Trophoblast cell (in vitro differentiated cells and primary cell): ENCODE measurements around the gene MRPL43.

Experiments
- DNase-seq, 2 donors: peaks; one replicate each; pipeline ENCODE4 v3.0.0-alpha.2; 2016
- H2AFZ ChIP-seq: 2 replicates; pipeline ENCODE4 v1.6.1; 2013; ENCODE audit warnings: low read length, moderate library complexity, mild to moderate bottlenecking; ENCODE audit not compliant: insufficient read depth, poor library complexity
- H2AK5ac ChIP-seq: 2 replicates; pipeline ENCODE4 v1.6.1; 2013; ENCODE audit warnings: mild to moderate bottlenecking, low read length
- H2BK120ac ChIP-seq: 2 replicates; pipeline ENCODE4 v1.6.1; 2013; ENCODE audit warnings: low read length, mild to moderate bottlenecking, moderate library complexity; ENCODE audit not compliant: insufficient read depth, poor library complexity
- H2BK12ac ChIP-seq: 2 replicates; pipeline ENCODE4 v1.6.1; 2013; ENCODE audit warnings: mild to moderate bottlenecking, low read length, moderate library complexity
- H2BK5ac ChIP-seq: 2 replicates; pipeline ENCODE4 v1.6.1; 2013; ENCODE audit warnings: low read length, low read depth, moderate library complexity, mild to moderate bottlenecking; ENCODE audit not compliant: poor library complexity
- H3K14ac ChIP-seq: 2 replicates; pipeline ENCODE4 v1.6.1; 2013; ENCODE audit warnings: mild to moderate bottlenecking, low read length
- H3K18ac ChIP-seq: 2 replicates; pipeline ENCODE4 v1.6.1; 2013; ENCODE audit warnings: mild to moderate bottlenecking, low read length
- H3K23ac ChIP-seq: 2 replicates; pipeline ENCODE4 v1.6.1; 2013; ENCODE audit warnings: low read length
- H3K27ac ChIP-seq: 2 replicates; pipeline ENCODE4 v1.5.1; 2013; ENCODE audit warnings: low read depth, mild to moderate bottlenecking, inconsistent platforms, low read length, moderate library complexity
- H3K27me3 ChIP-seq: 2 replicates; pipeline ENCODE4 v1.6.1; 2013; ENCODE audit warnings: inconsistent platforms, mild to moderate bottlenecking, low read length, moderate library complexity; ENCODE audit not compliant: insufficient read depth
- H3K36me3 ChIP-seq, 2 experiments: 1 replicate in 1 of 2; 2 replicates in 1 of 2; pipeline ENCODE4 v1.6.1; 2013; ENCODE audit warnings: low read length in 2 of 2, mild to moderate bottlenecking in 2 of 2, moderate library complexity in 1 of 2; ENCODE audit not compliant: insufficient read depth in 2 of 2, control insufficient read depth in 1 of 2
- H3K4ac ChIP-seq: 2 replicates; pipeline ENCODE4 v1.6.1; 2013; ENCODE audit warnings: low read depth, mild to moderate bottlenecking, low read length, moderate library complexity
- H3K4me1 ChIP-seq, 2 experiments: 1 replicate in 1 of 2; 2 replicates in 1 of 2; pipeline ENCODE4 v1.6.1; 2013; ENCODE audit warnings: low read length in 2 of 2, mild to moderate bottlenecking in 2 of 2, moderate library complexity in 1 of 2; ENCODE audit not compliant: insufficient read depth in 2 of 2, control insufficient read depth in 1 of 2
- H3K4me2 ChIP-seq: 2 replicates; pipeline ENCODE4 v1.6.1; 2013; ENCODE audit warnings: inconsistent platforms, mild to moderate bottlenecking, low read length, moderate library complexity
- H3K4me3 ChIP-seq: 2 replicates; pipeline ENCODE4 v1.5.1; 2013; ENCODE audit warnings: mild to moderate bottlenecking, low read depth, low read length, inconsistent platforms
- H3K79me1 ChIP-seq: one replicate; pipeline ENCODE4 v1.6.1; 2013; ENCODE audit warnings: low read length
- H3K79me2 ChIP-seq: 2 replicates; pipeline ENCODE4 v1.6.1; 2013; ENCODE audit warnings: low read length, mild to moderate bottlenecking; ENCODE audit not compliant: control insufficient read depth, insufficient read depth, poor library complexity
- H3K9ac ChIP-seq: 2 replicates; pipeline ENCODE4 v1.6.1; 2013; ENCODE audit warnings: mild to moderate bottlenecking, low read length
- H3K9me3 ChIP-seq: 2 replicates; pipeline ENCODE4 v1.6.1; 2013; ENCODE audit warnings: low read depth, mild to moderate bottlenecking, control low read depth, inconsistent platforms, low read length; ENCODE audit not compliant: insufficient read depth
- H4K12ac ChIP-seq: 2 replicates; pipeline ENCODE4 v1.6.1; 2013; ENCODE audit warnings: low read depth, mild to moderate bottlenecking, low read length, moderate library complexity
- H4K8ac ChIP-seq: 2 replicates; pipeline ENCODE4 v1.6.1; 2013; ENCODE audit warnings: low read depth, mild to moderate bottlenecking, low read length, moderate library complexity
- H4K91ac ChIP-seq: one replicate; pipeline ENCODE4 v1.6.1; 2013; ENCODE audit warnings: low read depth, mild to moderate bottlenecking, low read length, moderate library complexity
- WGBS: extraction: QIAGEN DNeasy Blood & Tissue Kit; methylation state at CpG from one replicate; pipeline ENCODE4 v1.1.7; 2013; ENCODE audit warnings: missing lambda C conversion rate; ENCODE audit not compliant: insufficient read length, insufficient coverage; ENCODE audit errors: extremely low coverage; 5-methylcytosine and 5-hydroxymethylcytosine counted together

MRPL43 gene

GRCh38 chr10:101031128-101031795 is 44.0 kb upstream of the MRPL43 start, which contains the start of the genes PDZD7 and SFXN3:
Gene PDZD7, minus strand, starts transcription at chr10:101031129. Its CDS starts 910 bp downstream, at chr10:101030219.
Gene SFXN3, plus strand, starts transcription at chr10:101031234. Its CDS starts 3,461 bp downstream, at chr10:101034695.
- Histone ChIP-seq H2BK12ac (peak within 1 kb of the TSS; percentile 5), H3K23ac (no peak within 1 kb of the TSS), H2BK5ac (no peak within 1 kb of the TSS), H3K27me3 (no peaks in the 10 kb centered on the region), H4K91ac (peak within 1 kb of the TSS; percentile 64), H3K4me3 (peak within 1 kb of the TSS; percentile 60), H2AFZ (peak within 1 kb of the TSS; percentile 58), H3K36me3 (peaks cover 7 to 9% of the 10 kb centered on the region in 2 experiments), H3K27ac (peak within 1 kb of the TSS; percentile 66), H3K4me1 (peaks cover 17 to 25% of the 10 kb centered on the region in 2 experiments), H2AK5ac (no peak within 1 kb of the TSS), H4K12ac (no peak within 1 kb of the TSS), H3K4me2 (peak within 1 kb of the TSS; percentile 82), H3K14ac (peak within 1 kb of the TSS; percentile 29), H3K9me3 (no peaks in the 10 kb centered on the region), H2BK120ac (peak within 1 kb of the TSS; percentile 23), H4K8ac (peak within 1 kb of the TSS; percentile 15), H3K18ac (no peak within 1 kb of the TSS), H3K79me2 (no peaks in the 10 kb centered on the region), H3K9ac (no peak within 1 kb of the TSS), H3K79me1 (peaks cover 9% of the 10 kb centered on the region), H3K4ac (no peak within 1 kb of the TSS)
- DNase-seq, result peak; percentile 98 to 99
- no CpG with 5 or more reads among the region's 38 CpGs for WGBS

GRCh38 chr10:101030496-101031127 is 43.3 kb upstream of the MRPL43 start:
- H3K27ac ChIP-seq, result no peak overlapping the region
- H3K79me2 ChIP-seq, result no peaks in the 10 kb centered on the region
- no peaks in the 10 kb centered on the region for H3K27me3 ChIP-seq
- H3K14ac ChIP-seq, result no peak overlapping the region
- no peaks in the 10 kb centered on the region for H3K9me3 ChIP-seq
- peak; percentile 93 to 94 for DNase-seq
- H3K4ac ChIP-seq, result no peak overlapping the region
- no peak overlapping the region for H2AK5ac ChIP-seq
- H3K4me1 ChIP-seq, result peaks cover 17 to 25% of the 10 kb centered on the region in 2 experiments
- H3K18ac ChIP-seq, result no peak overlapping the region
- H3K4me2 ChIP-seq, result peak overlapping the region; percentile 82
- peaks cover 9% of the 10 kb centered on the region for H3K79me1 ChIP-seq
- H2BK5ac ChIP-seq, result no peak overlapping the region
- H2BK12ac ChIP-seq, result no peak overlapping the region
- H3K9ac ChIP-seq, result no peak overlapping the region
- no peak overlapping the region for H4K91ac ChIP-seq
- H4K8ac ChIP-seq, result no peak overlapping the region
- peaks cover 4% of the 10 kb centered on the region in 2 experiments for H3K36me3 ChIP-seq
- H2BK120ac ChIP-seq, result no peak overlapping the region
- H4K12ac ChIP-seq, result no peak overlapping the region
- no peak overlapping the region for H3K23ac ChIP-seq
- H2AFZ ChIP-seq, result no peak overlapping the region
- WGBS, result no CpG with 5 or more reads among the region's 25 CpGs
- peak overlapping the region; percentile 10 for H3K4me3 ChIP-seq

DNA sequence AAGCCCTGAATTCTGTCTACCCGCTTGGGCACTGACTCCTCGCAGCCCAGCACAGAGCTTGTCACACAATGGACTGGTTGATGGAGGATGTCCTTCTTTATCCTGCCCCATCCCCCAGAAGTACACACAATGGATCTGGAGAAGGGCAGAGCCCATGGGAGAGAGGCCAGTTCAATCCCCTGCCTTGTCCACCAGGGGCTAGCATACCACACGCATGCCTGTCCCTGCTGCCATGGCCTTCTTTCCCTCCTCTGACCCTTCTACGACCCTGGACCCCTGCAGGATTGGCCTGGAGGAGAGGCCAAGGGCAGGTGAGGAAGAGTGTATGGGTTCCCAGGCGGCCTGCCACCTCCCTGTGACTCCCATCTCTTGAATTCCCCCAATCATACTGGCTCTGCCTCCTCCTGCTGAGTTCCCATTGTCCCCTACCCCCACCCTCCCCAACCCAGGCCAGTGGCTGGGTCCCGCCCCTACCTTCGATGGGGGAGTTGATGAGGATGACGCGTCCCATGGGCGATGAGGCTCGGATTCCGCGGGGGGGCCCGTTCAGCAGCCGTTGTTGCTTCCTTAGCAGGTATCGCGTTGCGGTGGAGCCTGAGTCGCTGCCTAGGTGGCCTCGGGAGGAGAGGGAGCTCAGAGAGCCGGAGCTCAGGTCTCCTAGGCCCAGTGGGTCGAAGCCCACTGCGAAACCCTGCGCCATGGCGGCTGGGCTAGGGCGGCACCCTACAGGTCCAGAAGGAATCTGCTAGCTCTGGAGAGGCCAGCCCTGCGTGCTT is 42.4 kb upstream of the MRPL43 start:
- Histone ChIP-seq H3K4me3 (no peak overlapping the region), H2BK5ac (no peak overlapping the region), H3K79me2 (no peaks in the 10 kb centered on the region), H3K4ac (no peak overlapping the region), H3K79me1 (peaks cover 9% of the 10 kb centered on the region), H2AK5ac (no peak overlapping the region), H4K8ac (no peak overlapping the region), H3K23ac (no peak overlapping the region), H4K12ac (no peak overlapping the region), H3K4me2 (no peak overlapping the region), H2AFZ (no peak overlapping the region), H2BK12ac (no peak overlapping the region), H3K18ac (no peak overlapping the region), H3K4me1 (peaks cover 17 to 25% of the 10 kb centered on the region in 2 experiments), H3K27me3 (no peaks in the 10 kb centered on the region), H3K36me3 (no peaks in the 10 kb centered on the region), H3K9me3 (no peaks in the 10 kb centered on the region), H2BK120ac (no peak overlapping the region), H3K27ac (no peak overlapping the region), H4K91ac (no peak overlapping the region), H3K9ac (no peak overlapping the region), H3K14ac (no peak overlapping the region)
- no peak for DNase-seq
- WGBS, result no CpG with 5 or more reads among the region's 27 CpGs

GRCh38 chr10:101028446-101029337 is 41.4 kb upstream of the MRPL43 start:
- Histone ChIP-seq H3K27ac (no peak overlapping the region), H2AK5ac (no peak overlapping the region), H2AFZ (no peak overlapping the region), H3K4ac (no peak overlapping the region), H3K79me1 (peaks cover 9% of the 10 kb centered on the region), H4K91ac (no peak overlapping the region), H3K79me2 (no peaks in the 10 kb centered on the region), H2BK5ac (no peak overlapping the region), H3K18ac (no peak overlapping the region), H3K27me3 (no peaks in the 10 kb centered on the region), H3K14ac (no peak overlapping the region), H3K9ac (no peak overlapping the region), H2BK120ac (no peak overlapping the region), H3K9me3 (no peaks in the 10 kb centered on the region), H3K36me3 (no peaks in the 10 kb centered on the region), H4K8ac (no peak overlapping the region), H3K4me3 (no peak overlapping the region), H2BK12ac (no peak overlapping the region), H3K4me2 (no peak overlapping the region), H4K12ac (no peak overlapping the region), H3K4me1 (peaks cover 17 to 25% of the 10 kb centered on the region in 2 experiments), H3K23ac (no peak overlapping the region)
- peak in 1 of 2 donors; percentile 14 for DNase-seq
- WGBS, result no CpG with 5 or more reads among the region's 7 CpGs
